Panc1 (cell line): ENCODE data around the gene ANO3.

Source experiments
- CTCF ChIP-seq: fragments of 450-650 bp; IDR thresholded peaks from 2 replicates; pipeline ENCODE4 v1.5.1; 2017; ENCODE audit warnings: mild to moderate bottlenecking
- POLR2AphosphoS5 ChIP-seq: IDR thresholded peaks from 2 replicates; pipeline ENCODE4 v1.6.1; 2012; ENCODE audit warnings: mild to moderate bottlenecking, low read depth, low read length, moderate library complexity
- TF ChIP-seq, protein P1 (sequence below), 2 experiments: IDR thresholded peaks; 2 replicates each; pipeline ENCODE4 v1.6.1; 2011 to 2012; ENCODE audit warnings: low read depth in 2 of 2, control low read depth in 1 of 2, low read length in 1 of 2, mild to moderate bottlenecking in 1 of 2, moderate library complexity in 1 of 2; ENCODE audit not compliant: insufficient read depth in 1 of 2

GRCh38 chr11:26551186-26551801 is 219.4 kb downstream of the ANO3 start:
- TF ChIP-seq CTCF (peak; percentile 40; the same call in 1 of the 2 replicates), POLR2AphosphoS5 (no peak)
- TF ChIP-seq, protein P1, sequence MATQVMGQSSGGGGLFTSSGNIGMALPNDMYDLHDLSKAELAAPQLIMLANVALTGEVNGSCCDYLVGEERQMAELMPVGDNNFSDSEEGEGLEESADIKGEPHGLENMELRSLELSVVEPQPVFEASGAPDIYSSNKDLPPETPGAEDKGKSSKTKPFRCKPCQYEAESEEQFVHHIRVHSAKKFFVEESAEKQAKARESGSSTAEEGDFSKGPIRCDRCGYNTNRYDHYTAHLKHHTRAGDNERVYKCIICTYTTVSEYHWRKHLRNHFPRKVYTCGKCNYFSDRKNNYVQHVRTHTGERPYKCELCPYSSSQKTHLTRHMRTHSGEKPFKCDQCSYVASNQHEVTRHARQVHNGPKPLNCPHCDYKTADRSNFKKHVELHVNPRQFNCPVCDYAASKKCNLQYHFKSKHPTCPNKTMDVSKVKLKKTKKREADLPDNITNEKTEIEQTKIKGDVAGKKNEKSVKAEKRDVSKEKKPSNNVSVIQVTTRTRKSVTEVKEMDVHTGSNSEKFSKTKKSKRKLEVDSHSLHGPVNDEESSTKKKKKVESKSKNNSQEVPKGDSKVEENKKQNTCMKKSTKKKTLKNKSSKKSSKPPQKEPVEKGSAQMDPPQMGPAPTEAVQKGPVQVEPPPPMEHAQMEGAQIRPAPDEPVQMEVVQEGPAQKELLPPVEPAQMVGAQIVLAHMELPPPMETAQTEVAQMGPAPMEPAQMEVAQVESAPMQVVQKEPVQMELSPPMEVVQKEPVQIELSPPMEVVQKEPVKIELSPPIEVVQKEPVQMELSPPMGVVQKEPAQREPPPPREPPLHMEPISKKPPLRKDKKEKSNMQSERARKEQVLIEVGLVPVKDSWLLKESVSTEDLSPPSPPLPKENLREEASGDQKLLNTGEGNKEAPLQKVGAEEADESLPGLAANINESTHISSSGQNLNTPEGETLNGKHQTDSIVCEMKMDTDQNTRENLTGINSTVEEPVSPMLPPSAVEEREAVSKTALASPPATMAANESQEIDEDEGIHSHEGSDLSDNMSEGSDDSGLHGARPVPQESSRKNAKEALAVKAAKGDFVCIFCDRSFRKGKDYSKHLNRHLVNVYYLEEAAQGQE (IDR thresholded peaks at IDR 0.05; ENCODE audit: insufficient read depth in 1 of 2, low read depth in 2 of 2, low read length in 1 of 2): no peak
